GM12874 (cell line): ENCODE results near the gene CDKN2B.

ENCODE experiments used
- TF ChIP-seq, protein P1 (sequence below): IDR thresholded peaks from 2 replicates; pipeline ENCODE4 v1.5.1; 2011; ENCODE audit warnings: low read depth, mild to moderate bottlenecking, control low read depth, low read length, moderate library complexity; ENCODE audit not compliant: insufficient read depth

CDKN2B gene

DNA sequence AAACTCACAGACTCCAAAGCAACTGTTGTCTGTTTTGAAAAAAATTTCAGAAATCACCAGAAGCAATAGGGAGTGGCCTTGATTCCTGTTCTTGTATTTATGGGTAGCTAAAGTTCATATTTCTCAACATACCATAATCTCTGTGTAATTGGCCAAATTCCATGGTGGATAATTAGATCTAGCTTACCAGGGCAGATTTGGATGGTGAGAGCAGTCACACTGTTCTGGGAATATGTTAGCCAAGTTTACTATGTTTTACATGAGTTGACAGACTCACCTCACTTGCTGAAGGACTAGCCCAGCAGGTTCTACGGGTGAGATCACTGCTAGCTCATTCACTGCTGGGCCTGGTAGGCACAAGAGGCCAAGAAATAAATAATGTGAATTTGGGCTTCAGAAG, 32.7 kb upstream of the CDKN2B start:
- TF ChIP-seq, protein P1, sequence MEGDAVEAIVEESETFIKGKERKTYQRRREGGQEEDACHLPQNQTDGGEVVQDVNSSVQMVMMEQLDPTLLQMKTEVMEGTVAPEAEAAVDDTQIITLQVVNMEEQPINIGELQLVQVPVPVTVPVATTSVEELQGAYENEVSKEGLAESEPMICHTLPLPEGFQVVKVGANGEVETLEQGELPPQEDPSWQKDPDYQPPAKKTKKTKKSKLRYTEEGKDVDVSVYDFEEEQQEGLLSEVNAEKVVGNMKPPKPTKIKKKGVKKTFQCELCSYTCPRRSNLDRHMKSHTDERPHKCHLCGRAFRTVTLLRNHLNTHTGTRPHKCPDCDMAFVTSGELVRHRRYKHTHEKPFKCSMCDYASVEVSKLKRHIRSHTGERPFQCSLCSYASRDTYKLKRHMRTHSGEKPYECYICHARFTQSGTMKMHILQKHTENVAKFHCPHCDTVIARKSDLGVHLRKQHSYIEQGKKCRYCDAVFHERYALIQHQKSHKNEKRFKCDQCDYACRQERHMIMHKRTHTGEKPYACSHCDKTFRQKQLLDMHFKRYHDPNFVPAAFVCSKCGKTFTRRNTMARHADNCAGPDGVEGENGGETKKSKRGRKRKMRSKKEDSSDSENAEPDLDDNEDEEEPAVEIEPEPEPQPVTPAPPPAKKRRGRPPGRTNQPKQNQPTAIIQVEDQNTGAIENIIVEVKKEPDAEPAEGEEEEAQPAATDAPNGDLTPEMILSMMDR = no peak

DNA sequence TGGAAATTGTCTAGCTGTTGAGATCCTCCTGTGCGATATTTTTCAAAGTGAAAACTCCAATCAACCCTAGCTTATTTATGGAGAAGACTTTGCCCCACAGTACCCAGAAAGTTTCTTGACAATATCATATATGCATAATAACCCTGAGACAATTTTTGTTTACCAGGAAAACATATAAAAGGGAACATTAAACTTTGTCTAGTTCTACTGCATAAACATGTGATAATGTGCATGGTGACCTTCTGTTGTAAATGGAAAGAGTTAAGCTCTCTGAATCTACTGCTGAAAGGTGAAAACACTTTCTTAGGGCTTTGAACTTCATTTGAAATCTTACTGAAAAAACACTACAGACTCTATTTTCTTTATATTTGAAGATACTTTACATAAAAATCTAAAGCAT, 32.2 kb upstream of the CDKN2B start:
- TF ChIP-seq, protein P1 = no peak

DNA sequence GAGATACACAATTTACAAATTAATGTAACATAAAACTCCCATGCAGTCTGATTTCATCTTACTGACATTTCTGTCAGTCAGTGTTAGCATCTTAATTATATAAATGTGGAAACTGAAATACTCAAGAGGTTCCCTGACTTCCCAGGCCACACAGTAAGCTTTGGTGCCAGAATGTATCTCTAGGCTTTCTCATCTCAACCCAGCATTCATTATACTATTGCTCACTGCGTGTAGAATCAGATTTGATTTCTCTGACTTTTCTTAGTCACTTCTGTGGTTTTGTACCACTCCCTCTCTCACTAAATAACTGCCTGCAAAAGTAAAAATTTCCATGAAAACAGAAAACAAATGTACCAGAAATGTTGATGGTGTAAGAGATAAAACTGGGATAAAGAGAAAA, 31.7 kb upstream of the CDKN2B start:
- TF ChIP-seq, protein P1 = no peak

GRCh38 chr9:22039258-22039657, 30.2 kb upstream of the CDKN2B start:
- TF ChIP-seq, protein P1 = no peak

- TF ChIP-seq, protein P1 = peak; percentile 27; the same call in 1 of the 2 replicates
Measured at GRCh38 chr9:22037954-22038690, 29.0 kb upstream of the CDKN2B start.

DNA sequence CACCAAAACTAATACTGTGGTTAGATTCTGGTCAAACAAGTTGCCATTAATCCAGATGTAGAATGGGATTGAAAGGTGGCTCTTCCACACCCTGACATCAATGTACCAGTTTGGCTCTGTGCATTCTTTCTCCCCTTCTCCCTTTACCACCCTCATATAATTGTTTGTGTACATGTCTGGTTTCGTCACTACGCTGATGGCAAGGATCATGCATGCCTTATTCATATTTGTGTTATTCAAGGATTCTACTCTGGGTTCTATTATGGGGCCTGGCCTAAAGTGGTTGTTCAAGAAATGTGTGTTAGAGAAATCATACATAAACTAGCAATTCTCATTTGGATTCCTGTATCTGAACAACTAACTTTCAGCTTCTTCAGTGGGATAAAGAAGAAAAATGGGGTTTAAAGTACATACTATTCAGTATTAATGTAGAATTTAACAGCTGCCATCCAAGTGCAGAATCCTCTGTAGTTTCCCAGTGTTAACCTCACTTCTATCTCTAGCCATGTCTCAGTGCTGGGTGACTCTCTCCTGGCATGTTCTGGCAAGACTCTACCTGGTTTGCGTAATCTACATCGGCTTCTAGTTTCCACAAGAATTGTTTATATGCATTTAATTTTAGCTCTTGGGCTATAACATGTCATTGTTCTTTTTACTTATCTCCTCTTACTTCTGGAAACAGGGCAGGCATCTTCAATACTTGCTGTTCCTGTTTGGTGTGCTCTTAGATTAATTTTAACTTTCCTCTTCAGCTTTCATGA, 27.9 kb upstream of the CDKN2B start:
- TF ChIP-seq, protein P1 = no peak

DNA sequence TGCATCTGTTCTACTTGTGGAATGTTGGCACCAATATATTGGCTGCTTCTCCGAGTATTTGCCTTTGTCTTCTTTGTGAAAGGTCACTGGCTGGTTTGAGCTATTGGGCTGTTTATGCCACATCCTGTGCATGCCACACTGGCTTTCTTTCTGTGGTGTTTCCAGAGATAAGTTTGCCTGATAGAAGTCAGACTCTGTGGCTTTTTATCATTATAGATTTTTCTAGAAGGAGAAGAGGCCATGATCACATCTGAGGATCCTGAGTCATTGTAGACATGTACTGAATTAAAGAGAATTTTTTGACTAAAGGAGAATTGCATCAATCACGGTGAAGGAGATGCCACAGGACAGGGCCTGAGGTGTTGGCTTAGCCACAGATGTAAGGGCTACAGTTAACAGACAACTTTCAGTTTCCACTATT, 26.5 kb upstream of the CDKN2B start:
- TF ChIP-seq, protein P1 = no peak
